GM12801 (cell line): ENCODE results near the gene SLCO2A1.

ENCODE experiments used
- CTCF ChIP-seq: IDR thresholded peaks from one replicate; pipeline ENCODE4 v1.5.1; 2011; ENCODE audit warnings: control low read depth; ENCODE audit not compliant: insufficient read length; ENCODE audit errors: extremely low read depth

The SLCO2A1 gene

GRCh38 chr3:133914839-133915600 lies 114.7 kb downstream of the SLCO2A1 start:
- no peak for TF ChIP-seq CTCF

- no peak for TF ChIP-seq CTCF
Measured at GRCh38 chr3:133910422-133910821, 119.3 kb downstream of the SLCO2A1 start.

GRCh38 chr3:133905376-133905775 lies 124.3 kb downstream of the SLCO2A1 start:
- no peak for TF ChIP-seq CTCF

- no peak for TF ChIP-seq CTCF
Measured at GRCh38 chr3:133901847-133902246, 127.9 kb downstream of the SLCO2A1 start.

- TF ChIP-seq CTCF, result no peak
Measured at GRCh38 chr3:133901083-133901482, 128.6 kb downstream of the SLCO2A1 start.

GRCh38 chr3:133899311-133899710 lies 130.4 kb downstream of the SLCO2A1 start:
- no peak for TF ChIP-seq CTCF

- no peak for TF ChIP-seq CTCF
Measured at GRCh38 chr3:133897547-133897946, 132.2 kb downstream of the SLCO2A1 start.
